COLO668 (cell line): ENCODE data around the gene KCTD18.

Source experiments
- DNase-seq: peaks from one replicate; lab custom pipeline; 2025; ENCODE audit not compliant: unreplicated experiment; lab: John Stamatoyannopoulos, UW

Gene KCTD18

GRCh38 chr2:200455958-200456421, 53.9 kb downstream of the KCTD18 start:
- no peak for DNase-seq

- no peak for DNase-seq
These were observed 54.7 kb downstream of the KCTD18 start for GRCh38 chr2:200454927-200455801.

GRCh38 chr2:200453853-200454534, 55.9 kb downstream of the KCTD18 start:
- no peak for DNase-seq

- DNase-seq: no peak
These were observed 56.6 kb downstream of the KCTD18 start for GRCh38 chr2:200453142-200453852.

- DNase-seq: no peak
These were observed 57.5 kb downstream of the KCTD18 start for GRCh38 chr2:200452377-200452776.

GRCh38 chr2:200451511-200451910, 58.4 kb downstream of the KCTD18 start:
- DNase-seq: no peak

- DNase-seq: no peak
These were observed 59.6 kb downstream of the KCTD18 start for GRCh38 chr2:200450288-200450687.

GRCh38 chr2:200449149-200449548, 60.7 kb downstream of the KCTD18 start:
- no peak for DNase-seq

GRCh38 chr2:200448455-200448854, 61.4 kb downstream of the KCTD18 start:
- DNase-seq: no peak

GRCh38 chr2:200447139-200447855, 62.6 kb downstream of the KCTD18 start:
- DNase-seq: no peak

GRCh38 chr2:200446612-200447011, 63.3 kb downstream of the KCTD18 start:
- no peak for DNase-seq

GRCh38 chr2:200445284-200445683, 64.6 kb downstream of the KCTD18 start:
- DNase-seq: no peak

GRCh38 chr2:200444530-200444929, 65.3 kb downstream of the KCTD18 start:
- DNase-seq: no peak

- DNase-seq: no peak
These were observed 66.0 kb downstream of the KCTD18 start for GRCh38 chr2:200443916-200444315.

- no peak for DNase-seq
These were observed 66.5 kb downstream of the KCTD18 start for GRCh38 chr2:200443376-200443775.

GRCh38 chr2:200442471-200442870, 67.4 kb downstream of the KCTD18 start:
- no peak for DNase-seq

- no peak for DNase-seq
These were observed 69.9 kb downstream of the KCTD18 start for GRCh38 chr2:200439981-200440380.
